HepG2 (cell line): Measurements from ENCODE around the gene ANKRD29. TPM values are rescaled to one million over a fixed set of nuclear protein-coding genes. Genes with fewer than 3 reads are reported as not detected.

Experiments used
- ONECUT2 ChIP-seq: sonication (generic); formaldehyde crosslinking; IDR thresholded peaks from 2 replicates; pipeline ENCODE4 v1.4.0; 2020; ENCODE audit warnings: missing genetic modification reagents
- ZFP1 ChIP-seq: IDR thresholded peaks from 2 replicates; pipeline ENCODE4 v1.6.1; 2016
- polyA plus RNA-seq, 8 experiments: library from polyadenylated mRNA; depleted of rRNA in 3 of 8; stranded (reverse) in 7 of 8; unstranded in 1 of 8; fragments of >200 nt; fragmentation: Illumina TruSeq in 4 of 8; extraction: Trizol in 4 of 8; gene quantifications; 2 replicates each; pipeline versions ENCODE4 v1.2.1 to v1.2.3, GENCODE V29; 2011 to 2016; ENCODE audit warnings: low read depth in 4 of 8, missing spikeins in 1 of 8, mixed read lengths in 1 of 8; ENCODE audit not compliant: insufficient read depth in 1 of 8
- total RNA-seq, 5 experiments: library from RNA; depleted of rRNA; stranded (reverse); fragments of >200 nt; fragmentation: Illumina TruSeq; extraction: Trizol; gene quantifications; 2 replicates each; pipeline ENCODE4 v1.2.3, GENCODE V29; 2016; ENCODE audit warnings: low read depth in 1 of 5
- TF ChIP-seq, protein P1 (sequence below), 2 experiments: fragments of 450-650 bp in 1 of 2; sonication (generic) in 1 of 2; formaldehyde crosslinking in 1 of 2; IDR thresholded peaks; 2 replicates each; pipeline versions ENCODE4 v1.6.1 to v1.8.0; 2016 to 2022; ENCODE audit warnings: antibody characterized with exemption in 1 of 2, mild to moderate bottlenecking in 1 of 2, missing genetic modification reagents in 1 of 2
- TF ChIP-seq, protein P2 (sequence below): sonication (generic); formaldehyde crosslinking; IDR thresholded peaks from 2 replicates; pipeline ENCODE4 v1.4.0; 2020; ENCODE audit warnings: missing genetic modification reagents
- TF ChIP-seq, protein P3 (sequence below): sonication (generic); formaldehyde crosslinking; conservative IDR thresholded peaks from 2 replicates; pipeline ENCODE4 v1.5.0; 2020; ENCODE audit warnings: missing genetic modification reagents
- TF ChIP-seq, protein P4 (sequence below): sonication (generic); formaldehyde crosslinking; IDR thresholded peaks from 2 replicates; pipeline ENCODE4 v1.9.0; 2021; ENCODE audit warnings: missing genetic modification reagents, mild to moderate bottlenecking, borderline replicate concordance
- TF ChIP-seq, protein P5 (sequence below): sonication (generic); formaldehyde crosslinking; IDR thresholded peaks from 2 replicates; pipeline ENCODE4 v1.5.0; 2020; ENCODE audit warnings: mild to moderate bottlenecking, missing genetic modification reagents, borderline replicate concordance

ANKRD29 gene
- total and polyA plus RNA-seq, 2 of the 13 experiments (the other 11 are each of a cell fraction or from before 2014, with no cell fraction given), result not detected

DNA sequence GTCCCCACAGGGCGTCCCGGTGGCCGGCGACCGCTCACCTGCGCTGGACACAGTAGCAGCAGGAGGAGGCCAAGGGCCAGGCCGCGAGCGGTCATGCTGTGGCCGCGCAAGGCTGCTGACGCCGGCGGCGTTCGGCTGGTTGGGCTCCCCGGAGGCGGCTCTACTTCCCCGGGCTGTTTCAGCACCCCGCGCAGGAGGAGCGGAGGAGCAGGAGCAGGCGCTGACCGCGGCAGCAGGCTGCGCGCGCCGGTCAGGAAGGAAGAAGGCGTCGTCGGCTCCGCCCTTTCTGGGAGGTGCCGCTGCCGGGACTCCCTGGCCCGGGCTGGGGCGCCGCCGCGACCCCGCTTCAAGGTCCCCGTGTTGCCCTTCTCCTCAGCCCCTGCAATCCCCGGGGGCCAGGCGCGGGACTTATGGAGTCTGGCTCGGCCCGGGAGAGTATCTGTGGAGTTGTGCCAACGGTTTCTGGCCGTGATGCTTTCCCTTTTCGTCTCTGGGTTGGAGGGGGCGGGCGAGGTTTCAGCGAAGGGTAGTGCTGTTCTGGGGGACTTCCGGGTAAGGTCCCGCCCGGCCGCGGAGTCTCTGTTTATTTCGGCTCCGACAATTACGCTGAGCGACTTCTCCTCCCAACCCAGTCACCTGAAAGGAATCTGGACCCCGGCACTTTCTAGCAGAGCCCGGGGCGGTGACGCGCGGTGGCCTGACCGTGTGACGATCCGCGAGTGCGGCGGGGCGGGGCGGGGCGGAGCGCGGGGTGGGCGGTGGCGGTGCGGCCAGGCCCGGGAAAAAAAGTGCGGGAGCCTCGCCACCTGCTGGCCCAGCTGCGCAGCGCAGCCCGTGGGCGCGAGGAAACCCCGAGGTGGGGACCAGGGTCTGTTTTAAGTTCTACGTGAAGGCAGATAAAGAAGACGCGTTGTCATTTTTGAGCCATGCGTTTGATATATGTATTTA lies 76.2 kb downstream of the ANKRD29 start, which contains the start of gene NPC1 (continued):
- TF ChIP-seq, protein P1, sequence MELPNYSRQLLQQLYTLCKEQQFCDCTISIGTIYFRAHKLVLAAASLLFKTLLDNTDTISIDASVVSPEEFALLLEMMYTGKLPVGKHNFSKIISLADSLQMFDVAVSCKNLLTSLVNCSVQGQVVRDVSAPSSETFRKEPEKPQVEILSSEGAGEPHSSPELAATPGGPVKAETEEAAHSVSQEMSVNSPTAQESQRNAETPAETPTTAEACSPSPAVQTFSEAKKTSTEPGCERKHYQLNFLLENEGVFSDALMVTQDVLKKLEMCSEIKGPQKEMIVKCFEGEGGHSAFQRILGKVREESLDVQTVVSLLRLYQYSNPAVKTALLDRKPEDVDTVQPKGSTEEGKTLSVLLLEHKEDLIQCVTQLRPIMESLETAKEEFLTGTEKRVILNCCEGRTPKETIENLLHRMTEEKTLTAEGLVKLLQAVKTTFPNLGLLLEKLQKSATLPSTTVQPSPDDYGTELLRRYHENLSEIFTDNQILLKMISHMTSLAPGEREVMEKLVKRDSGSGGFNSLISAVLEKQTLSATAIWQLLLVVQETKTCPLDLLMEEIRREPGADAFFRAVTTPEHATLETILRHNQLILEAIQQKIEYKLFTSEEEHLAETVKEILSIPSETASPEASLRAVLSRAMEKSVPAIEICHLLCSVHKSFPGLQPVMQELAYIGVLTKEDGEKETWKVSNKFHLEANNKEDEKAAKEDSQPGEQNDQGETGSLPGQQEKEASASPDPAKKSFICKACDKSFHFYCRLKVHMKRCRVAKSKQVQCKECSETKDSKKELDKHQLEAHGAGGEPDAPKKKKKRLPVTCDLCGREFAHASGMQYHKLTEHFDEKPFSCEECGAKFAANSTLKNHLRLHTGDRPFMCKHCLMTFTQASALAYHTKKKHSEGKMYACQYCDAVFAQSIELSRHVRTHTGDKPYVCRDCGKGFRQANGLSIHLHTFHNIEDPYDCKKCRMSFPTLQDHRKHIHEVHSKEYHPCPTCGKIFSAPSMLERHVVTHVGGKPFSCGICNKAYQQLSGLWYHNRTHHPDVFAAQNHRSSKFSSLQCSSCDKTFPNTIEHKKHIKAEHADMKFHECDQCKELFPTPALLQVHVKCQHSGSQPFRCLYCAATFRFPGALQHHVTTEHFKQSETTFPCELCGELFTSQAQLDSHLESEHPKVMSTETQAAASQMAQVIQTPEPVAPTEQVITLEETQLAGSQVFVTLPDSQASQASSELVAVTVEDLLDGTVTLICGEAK (IDR thresholded peaks at IDR 0.05), result no peak
- TF ChIP-seq, protein P1 (CRISPR knock-in tag; IDR thresholded peaks at IDR 0.05), result no peak; the same call in 1 of the 2 replicates
- TF ChIP-seq, protein P2, sequence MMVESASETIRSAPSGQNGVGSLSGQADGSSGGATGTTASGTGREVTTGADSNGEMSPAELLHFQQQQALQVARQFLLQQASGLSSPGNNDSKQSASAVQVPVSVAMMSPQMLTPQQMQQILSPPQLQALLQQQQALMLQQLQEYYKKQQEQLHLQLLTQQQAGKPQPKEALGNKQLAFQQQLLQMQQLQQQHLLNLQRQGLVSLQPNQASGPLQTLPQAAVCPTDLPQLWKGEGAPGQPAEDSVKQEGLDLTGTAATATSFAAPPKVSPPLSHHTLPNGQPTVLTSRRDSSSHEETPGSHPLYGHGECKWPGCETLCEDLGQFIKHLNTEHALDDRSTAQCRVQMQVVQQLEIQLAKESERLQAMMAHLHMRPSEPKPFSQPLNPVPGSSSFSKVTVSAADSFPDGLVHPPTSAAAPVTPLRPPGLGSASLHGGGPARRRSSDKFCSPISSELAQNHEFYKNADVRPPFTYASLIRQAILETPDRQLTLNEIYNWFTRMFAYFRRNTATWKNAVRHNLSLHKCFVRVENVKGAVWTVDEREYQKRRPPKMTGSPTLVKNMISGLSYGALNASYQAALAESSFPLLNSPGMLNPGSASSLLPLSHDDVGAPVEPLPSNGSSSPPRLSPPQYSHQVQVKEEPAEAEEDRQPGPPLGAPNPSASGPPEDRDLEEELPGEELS (CRISPR knock-in tag), result peak; percentile 58; the same call in 1 of the 2 replicates
- TF ChIP-seq ZFP1, result no peak
- TF ChIP-seq ONECUT2 (CRISPR knock-in tag), result 0 out of 2 replicates have a peak, but pooled peaks have one; percentile 10
- TF ChIP-seq, protein P3, sequence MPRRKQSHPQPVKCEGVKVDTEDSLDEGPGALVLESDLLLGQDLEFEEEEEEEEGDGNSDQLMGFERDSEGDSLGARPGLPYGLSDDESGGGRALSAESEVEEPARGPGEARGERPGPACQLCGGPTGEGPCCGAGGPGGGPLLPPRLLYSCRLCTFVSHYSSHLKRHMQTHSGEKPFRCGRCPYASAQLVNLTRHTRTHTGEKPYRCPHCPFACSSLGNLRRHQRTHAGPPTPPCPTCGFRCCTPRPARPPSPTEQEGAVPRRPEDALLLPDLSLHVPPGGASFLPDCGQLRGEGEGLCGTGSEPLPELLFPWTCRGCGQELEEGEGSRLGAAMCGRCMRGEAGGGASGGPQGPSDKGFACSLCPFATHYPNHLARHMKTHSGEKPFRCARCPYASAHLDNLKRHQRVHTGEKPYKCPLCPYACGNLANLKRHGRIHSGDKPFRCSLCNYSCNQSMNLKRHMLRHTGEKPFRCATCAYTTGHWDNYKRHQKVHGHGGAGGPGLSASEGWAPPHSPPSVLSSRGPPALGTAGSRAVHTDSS (CRISPR knock-in tag), result no peak
- TF ChIP-seq, protein P4, sequence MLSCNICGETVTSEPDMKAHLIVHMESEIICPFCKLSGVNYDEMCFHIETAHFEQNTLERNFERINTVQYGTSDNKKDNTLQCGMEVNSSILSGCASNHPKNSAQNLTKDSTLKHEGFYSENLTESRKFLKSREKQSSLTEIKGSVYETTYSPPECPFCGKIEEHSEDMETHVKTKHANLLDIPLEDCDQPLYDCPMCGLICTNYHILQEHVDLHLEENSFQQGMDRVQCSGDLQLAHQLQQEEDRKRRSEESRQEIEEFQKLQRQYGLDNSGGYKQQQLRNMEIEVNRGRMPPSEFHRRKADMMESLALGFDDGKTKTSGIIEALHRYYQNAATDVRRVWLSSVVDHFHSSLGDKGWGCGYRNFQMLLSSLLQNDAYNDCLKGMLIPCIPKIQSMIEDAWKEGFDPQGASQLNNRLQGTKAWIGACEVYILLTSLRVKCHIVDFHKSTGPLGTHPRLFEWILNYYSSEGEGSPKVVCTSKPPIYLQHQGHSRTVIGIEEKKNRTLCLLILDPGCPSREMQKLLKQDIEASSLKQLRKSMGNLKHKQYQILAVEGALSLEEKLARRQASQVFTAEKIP, result no peak
- TF ChIP-seq, protein P5, sequence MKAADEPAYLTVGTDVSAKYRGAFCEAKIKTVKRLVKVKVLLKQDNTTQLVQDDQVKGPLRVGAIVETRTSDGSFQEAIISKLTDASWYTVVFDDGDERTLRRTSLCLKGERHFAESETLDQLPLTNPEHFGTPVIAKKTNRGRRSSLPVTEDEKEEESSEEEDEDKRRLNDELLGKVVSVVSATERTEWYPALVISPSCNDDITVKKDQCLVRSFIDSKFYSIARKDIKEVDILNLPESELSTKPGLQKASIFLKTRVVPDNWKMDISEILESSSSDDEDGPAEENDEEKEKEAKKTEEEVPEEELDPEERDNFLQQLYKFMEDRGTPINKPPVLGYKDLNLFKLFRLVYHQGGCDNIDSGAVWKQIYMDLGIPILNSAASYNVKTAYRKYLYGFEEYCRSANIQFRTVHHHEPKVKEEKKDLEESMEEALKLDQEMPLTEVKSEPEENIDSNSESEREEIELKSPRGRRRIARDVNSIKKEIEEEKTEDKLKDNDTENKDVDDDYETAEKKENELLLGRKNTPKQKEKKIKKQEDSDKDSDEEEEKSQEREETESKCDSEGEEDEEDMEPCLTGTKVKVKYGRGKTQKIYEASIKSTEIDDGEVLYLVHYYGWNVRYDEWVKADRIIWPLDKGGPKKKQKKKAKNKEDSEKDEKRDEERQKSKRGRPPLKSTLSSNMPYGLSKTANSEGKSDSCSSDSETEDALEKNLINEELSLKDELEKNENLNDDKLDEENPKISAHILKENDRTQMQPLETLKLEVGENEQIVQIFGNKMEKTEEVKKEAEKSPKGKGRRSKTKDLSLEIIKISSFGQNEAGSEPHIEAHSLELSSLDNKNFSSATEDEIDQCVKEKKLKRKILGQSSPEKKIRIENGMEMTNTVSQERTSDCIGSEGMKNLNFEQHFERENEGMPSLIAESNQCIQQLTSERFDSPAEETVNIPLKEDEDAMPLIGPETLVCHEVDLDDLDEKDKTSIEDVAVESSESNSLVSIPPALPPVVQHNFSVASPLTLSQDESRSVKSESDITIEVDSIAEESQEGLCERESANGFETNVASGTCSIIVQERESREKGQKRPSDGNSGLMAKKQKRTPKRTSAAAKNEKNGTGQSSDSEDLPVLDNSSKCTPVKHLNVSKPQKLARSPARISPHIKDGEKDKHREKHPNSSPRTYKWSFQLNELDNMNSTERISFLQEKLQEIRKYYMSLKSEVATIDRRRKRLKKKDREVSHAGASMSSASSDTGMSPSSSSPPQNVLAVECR, result peak; percentile 85
